Endothelial cell of umbilical vein (primary cell): ENCODE data around the gene MAJIN. TPM values are rescaled to one million over a fixed set of nuclear protein-coding genes. Genes with fewer than 3 reads are reported as not detected.

Experiments used
- BruUV-seq: library from RNA; stranded (reverse); fragments of 400-500 nt; replicated peaks from 2 replicates; lab custom pipeline; 2021; lab: Mats Ljungman, UMichigan
- CTCF ChIA-PET: fragments of 300-600, 350-600 bp; sonication (Branson Sonifier 250); formaldehyde crosslinking; loops from one replicate; lab custom pipeline; 2021; ENCODE audit warnings: antibody characterized with exemption, inconsistent platforms; lab: Charles Lee
- POLR2A ChIA-PET: fragments of 300-600, 350-600 bp; sonication (Branson Sonifier 250); formaldehyde crosslinking; loops from one replicate; lab custom pipeline; 2021; ENCODE audit warnings: antibody characterized with exemption, inconsistent platforms; lab: Charles Lee
- DNase-seq: peaks from one replicate; pipeline ENCODE4 v3.0.0-alpha.2; 2011; ENCODE audit warnings: low read depth, low spot score
- FAIRE-seq: peaks from 2 replicates; lab custom pipeline; 2011; peaks lifted over from hg19 to GRCh38; lab: Jason Lieb, UNC
- H2AFZ ChIP-seq: 2 replicates; pipeline ENCODE4 v1.6.0; 2012; ENCODE audit warnings: low read depth, low read length, control low read depth, inconsistent platforms
- H3K27ac ChIP-seq: 2 replicates; pipeline ENCODE4 v1.5.1; 2011; ENCODE audit warnings: low read depth, mild to moderate bottlenecking, control low read depth, low read length, moderate library complexity; ENCODE audit not compliant: insufficient read depth
- H3K27me3 ChIP-seq, 2 experiments: 2 replicates each; pipeline versions ENCODE4 v1.6.0 to v1.6.1; 2011; ENCODE audit warnings: low read length in 2 of 2, mixed read lengths in 1 of 2; ENCODE audit not compliant: control insufficient read depth in 2 of 2, insufficient read depth in 2 of 2
- H3K36me3 ChIP-seq, 2 experiments: 2 replicates in 1 of 2; 3 replicates in 1 of 2; pipeline ENCODE4 v1.5.1; 2011; ENCODE audit warnings: low read length in 2 of 2, mild to moderate bottlenecking in 1 of 2, moderate library complexity in 1 of 2; ENCODE audit not compliant: control insufficient read depth in 2 of 2, insufficient read depth in 2 of 2; ENCODE audit errors: extremely low read depth in 1 of 2
- H3K4me1 ChIP-seq: 3 replicates; pipeline ENCODE4 v1.5.1; 2011; ENCODE audit warnings: mild to moderate bottlenecking, low read length; ENCODE audit not compliant: control insufficient read depth, insufficient read depth; ENCODE audit errors: extremely low read depth
- H3K4me2 ChIP-seq: 2 replicates; pipeline ENCODE4 v1.6.1; 2011; ENCODE audit warnings: low read length, control low read depth, mixed read lengths; ENCODE audit not compliant: insufficient read depth
- H3K4me3 ChIP-seq, 3 experiments: fragments of 200-600 bp in 1 of 3; sonication (generic), shearing (Covaris generic) in 1 of 3; replicated peaks in 1 of 3; 2 replicates each; pipeline ENCODE4 v1.5.1; 2011 to 2016; ENCODE audit warnings: control low read depth in 3 of 3, low read length in 3 of 3, mild to moderate bottlenecking in 2 of 3, inconsistent platforms in 1 of 3, low read depth in 1 of 3, moderate library complexity in 1 of 3; ENCODE audit not compliant: insufficient read depth in 1 of 3
- H3K79me2 ChIP-seq: 2 replicates; pipeline ENCODE4 v1.6.0; 2012; ENCODE audit warnings: low read length, inconsistent platforms; ENCODE audit not compliant: control insufficient read depth, insufficient read depth
- H3K9ac ChIP-seq: replicated peaks from 2 replicates; pipeline ENCODE3; 2011; ENCODE audit warnings: low read length, control low read depth; ENCODE audit not compliant: insufficient read depth; ENCODE audit errors: extremely low read depth
- H3K9me1 ChIP-seq: replicated peaks from 3 replicates; pipeline ENCODE4 v1.6.0; 2011; ENCODE audit warnings: mild to moderate bottlenecking, low read length; ENCODE audit not compliant: control insufficient read depth, insufficient read depth; ENCODE audit errors: extremely low read depth
- H3K9me3 ChIP-seq: replicated peaks from 2 replicates; pipeline ENCODE4 v1.5.1; 2012; ENCODE audit warnings: low read length, inconsistent platforms; ENCODE audit not compliant: control insufficient read depth, insufficient read depth
- H4K20me1 ChIP-seq: replicated peaks from 2 replicates; pipeline ENCODE3; 2011; ENCODE audit warnings: mild to moderate bottlenecking, low read length; ENCODE audit not compliant: control insufficient read depth, insufficient read depth; ENCODE audit errors: extremely low read depth
- CTCF ChIP-seq, 2 donors: IDR thresholded peaks; 1 replicate in 1 of 2; 2 replicates in 1 of 2; pipeline ENCODE4 v1.5.1; 2011; ENCODE audit warnings: low read length in 2 of 2, mild to moderate bottlenecking in 2 of 2, moderate library complexity in 2 of 2, control low read depth in 1 of 2, inconsistent platforms in 1 of 2, low read depth in 1 of 2; ENCODE audit not compliant: insufficient read depth in 1 of 2; ENCODE audit errors: extremely low read depth in 1 of 2
- EZH2 ChIP-seq: IDR thresholded peaks from 2 replicates; pipeline ENCODE4 v1.6.1; 2012; ENCODE audit warnings: borderline replicate concordance, low read depth, mild to moderate bottlenecking, moderate library complexity, low read length, inconsistent platforms; ENCODE audit not compliant: severe bottlenecking
- FOS ChIP-seq: IDR thresholded peaks from 2 replicates; pipeline ENCODE4 v1.6.1; 2011; ENCODE audit warnings: mild to moderate bottlenecking, low read length, moderate library complexity, borderline replicate concordance; ENCODE audit not compliant: insufficient read depth
- GATA2 ChIP-seq: IDR thresholded peaks from 2 replicates; pipeline ENCODE4 v1.7.0; 2011; ENCODE audit warnings: low read depth, mild to moderate bottlenecking, moderate library complexity, mixed read lengths, low read length; ENCODE audit not compliant: insufficient read length, insufficient read depth
- JUN ChIP-seq: IDR thresholded peaks from 2 replicates; pipeline ENCODE4 v1.6.1; 2011; ENCODE audit warnings: borderline replicate concordance, low read depth; ENCODE audit not compliant: insufficient read length, insufficient read depth
- MYC ChIP-seq: IDR thresholded peaks from one replicate; pipeline ENCODE4 v1.6.1; 2011; ENCODE audit warnings: mild to moderate bottlenecking, low read depth, low read length
- POLR2A ChIP-seq: IDR thresholded peaks from 2 replicates; pipeline ENCODE4 v1.6.1; 2012; ENCODE audit warnings: low read depth, mild to moderate bottlenecking, control low read depth, low read length
- POLR2AphosphoS5 ChIP-seq: IDR thresholded peaks from 2 replicates; pipeline ENCODE4 v1.6.1; 2012; ENCODE audit warnings: low read depth, mild to moderate bottlenecking, control low read depth, low read length, moderate library complexity; ENCODE audit not compliant: insufficient read depth
- dilution Hi-C: fragments of 300-500 bp; cut with MboI; formaldehyde crosslinking; loops from one replicate; pipeline ENCODE4 v1.15.0; 2019; ENCODE audit warnings: low sequenced_read_pairs; ENCODE audit not compliant: extremely low pct_ligation_motif_present
- intact Hi-C: fragments of 100-400 bp; cut with micrococcal nuclease; formaldehyde crosslinking; loops from one replicate; pipeline ENCODE4 v1.10.0; 2022
- polyA plus RNA-seq, 4 experiments: library from polyadenylated mRNA; depleted of rRNA in 3 of 4; stranded (reverse) in 3 of 4; unstranded in 1 of 4; fragments of >200 nt; gene quantifications; 2 replicates each; pipeline versions ENCODE4 v1.2.1 to v1.2.3, GENCODE V29; 2011 to 2012; ENCODE audit warnings: missing spikeins in 1 of 4
- total RNA-seq: library from RNA; stranded (reverse); gene quantifications from 2 replicates; pipeline ENCODE4 v1.2.3, GENCODE V29; 2021
- TF ChIP-seq, protein P1 (sequence below): IDR thresholded peaks from 2 replicates; pipeline ENCODE4 v1.6.1; 2011; ENCODE audit not compliant: insufficient read depth, insufficient read length

MAJIN gene
- total and polyA plus RNA-seq, 2 donors (not counting 3 experiments of a cell fraction or from before 2014, with no cell fraction given) = 0.07 TPM; not detected in 1

DNA sequence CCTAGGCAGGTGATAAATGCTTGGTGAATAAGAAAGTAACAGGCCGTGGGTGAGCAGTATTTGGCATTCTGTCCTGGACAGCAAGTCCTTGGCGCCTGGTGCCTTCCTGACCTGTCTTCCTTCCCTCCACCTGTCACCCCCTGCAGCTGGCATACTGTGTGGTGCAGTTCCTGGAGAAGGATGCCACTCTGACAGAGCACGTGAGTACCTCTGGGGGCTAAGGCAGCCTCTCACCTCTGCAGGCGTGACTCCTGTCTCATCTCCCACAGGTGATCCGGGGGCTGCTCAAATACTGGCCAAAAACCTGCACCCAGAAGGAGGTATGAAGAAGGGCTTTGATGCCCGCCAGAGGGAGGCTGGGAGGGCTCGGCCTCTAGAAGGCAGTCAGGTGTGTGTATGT, 40.6 kb downstream of the MAJIN start:
- Histone ChIP-seq H3K9me1 (no peaks in the 10 kb centered on the region), H3K36me3 (peaks cover 3 to 38% of the 10 kb centered on the region in 2 experiments), H3K4me2 (no peak overlapping the region), H3K27me3 (no peaks in the 10 kb centered on the region), H3K79me2 (no peaks in the 10 kb centered on the region), H3K4me1 (no peaks in the 10 kb centered on the region), H3K9me3 (no peaks in the 10 kb centered on the region), H3K9ac (no peak overlapping the region), H3K27ac (no peak overlapping the region), H4K20me1 (no peaks in the 10 kb centered on the region), H2AFZ (no peak overlapping the region), H3K4me3 (no peak overlapping the region)
- CTCF ChIA-PET = interaction anchor here (0.8 kb wide), 1 partner anchor 65 kb away, joined by 3 read pairs; the partner anchor contains the start of gene BATF2
- no peak for FAIRE-seq
- BruUV-seq = no TSS peak
- intact Hi-C loops (no loop called here), dilution Hi-C loops (no loop called here)
- no peak for TF ChIP-seq POLR2AphosphoS5
- TF ChIP-seq EZH2 = no peak
- TF ChIP-seq MYC = no peak
- no peak for TF ChIP-seq JUN
- TF ChIP-seq FOS = no peak
- TF ChIP-seq GATA2 = no peak
- no peak for TF ChIP-seq CTCF (IDR thresholded peaks at IDR 0.05; ENCODE audit: extremely low read depth in 1 of 2, insufficient read depth in 1 of 2, low read depth in 1 of 2, low read length in 2 of 2)
- TF ChIP-seq POLR2A = no peak
- TF ChIP-seq, protein P1, sequence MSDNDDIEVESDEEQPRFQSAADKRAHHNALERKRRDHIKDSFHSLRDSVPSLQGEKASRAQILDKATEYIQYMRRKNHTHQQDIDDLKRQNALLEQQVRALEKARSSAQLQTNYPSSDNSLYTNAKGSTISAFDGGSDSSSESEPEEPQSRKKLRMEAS = no peak
- POLR2A ChIA-PET = no interaction called here
- no peak for DNase-seq
